HG03066 (cell line): ENCODE measurements around the gene WDR46.
"Not testable (repeated sequence)": the region's sequence is repeated elsewhere in the genome, so short reads cannot be mapped to it uniquely, and the experiment has no call there.

Experiments
- ATAC-seq: cut with Tn5 transposase; IDR thresholded peaks from one replicate; pipeline ENCODE4 v1.9.1; 2021; ENCODE audit warnings: low read depth; ENCODE audit not compliant: unreplicated experiment

Gene WDR46

GRCh38 chr6:33271468-33272274, 17.4 kb downstream of the WDR46 start, which contains the start of the genes RPS18 and VPS52:
TSS of gene RPS18 (plus strand) at chr6:33272075. CDS start at chr6:33272120, 45 bp downstream.
TSS of gene VPS52 (minus strand) at chr6:33271876. CDS start at chr6:33271675, 201 bp downstream.
- peak; percentile 84 for ATAC-seq

GRCh38 chr6:33271117-33271467, 17.9 kb downstream of the WDR46 start:
- no peak for ATAC-seq

GRCh38 chr6:33264015-33264414, 25.0 kb downstream of the WDR46 start:
- no peak for ATAC-seq

GRCh38 chr6:33262490-33262889, 26.5 kb downstream of the WDR46 start:
- not testable (repeated sequence) for ATAC-seq

- ATAC-seq, result no peak
Measured at GRCh38 chr6:33259032-33259431, 30.0 kb downstream of the WDR46 start.

- no peak for ATAC-seq
Measured at GRCh38 chr6:33254591-33254990, 34.4 kb downstream of the WDR46 start.

GRCh38 chr6:33252759-33253158, 36.3 kb downstream of the WDR46 start:
- ATAC-seq, result no peak

- ATAC-seq, result no peak
Measured at GRCh38 chr6:33251395-33252012, 37.5 kb downstream of the WDR46 start.

GRCh38 chr6:33250731-33251130, 38.3 kb downstream of the WDR46 start:
- ATAC-seq, result no peak

GRCh38 chr6:33249732-33250630, 39.1 kb downstream of the WDR46 start:
- ATAC-seq, result no peak

- peak; percentile 88 for ATAC-seq
Measured at GRCh38 chr6:33248932-33249731, 39.9 kb downstream of the WDR46 start.

- peak; percentile 3 for ATAC-seq
Measured at GRCh38 chr6:33248643-33248931, 40.5 kb downstream of the WDR46 start.

GRCh38 chr6:33247977-33248642, 40.9 kb downstream of the WDR46 start:
- ATAC-seq, result peak; percentile 38

- ATAC-seq, result no peak
Measured at GRCh38 chr6:33243476-33243875, 45.6 kb downstream of the WDR46 start.

GRCh38 chr6:33241968-33242367, 47.1 kb downstream of the WDR46 start:
- no peak for ATAC-seq

GRCh38 chr6:33237741-33238140, 51.3 kb downstream of the WDR46 start:
- ATAC-seq, result no peak

GRCh38 chr6:33236852-33237251, 52.2 kb downstream of the WDR46 start:
- ATAC-seq, result no peak

GRCh38 chr6:33236328-33236727, 52.7 kb downstream of the WDR46 start:
- no peak for ATAC-seq

- ATAC-seq, result no peak
Measured at GRCh38 chr6:33235221-33235634, 53.8 kb downstream of the WDR46 start.
